NCI-H69 (cell line): Measurements from ENCODE around the gene RHBDD2.
"Not testable (repeated sequence)": the region's sequence is repeated elsewhere in the genome, so short reads cannot be mapped to it uniquely, and the experiment has no call there.

Source experiments
- DNase-seq: peaks from one replicate; lab custom pipeline; 2025; lab: John Stamatoyannopoulos, UW

The RHBDD2 gene

GRCh38 chr7:75878769-75879611 lies at the start of gene RHBDD2:
Gene RHBDD2, plus strand, starts transcription at chr7:75879034. Its CDS starts 49 bp downstream, at chr7:75879083.
- peak; percentile 98 for DNase-seq

DNA sequence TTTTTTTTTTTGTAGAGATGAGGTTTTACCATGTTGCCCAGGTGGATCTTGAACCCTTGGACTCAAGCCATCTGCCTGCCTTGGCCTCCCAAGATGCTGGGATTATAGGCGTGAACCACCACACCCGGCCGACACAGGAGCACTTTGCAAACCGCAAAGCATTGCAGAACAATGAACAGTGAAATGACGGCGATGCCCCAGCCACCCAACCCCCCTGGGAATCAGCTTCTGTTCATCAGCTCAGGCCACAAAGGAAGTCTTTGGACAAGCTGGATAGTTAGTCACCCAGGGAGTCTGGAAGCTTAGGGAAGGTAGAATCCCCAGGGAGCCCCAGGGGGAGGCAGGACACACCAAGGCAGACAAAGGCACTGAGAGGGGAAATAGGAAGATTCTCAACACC lies 49.2 kb upstream of the RHBDD2 start:
- peak; percentile 68 for DNase-seq

DNA sequence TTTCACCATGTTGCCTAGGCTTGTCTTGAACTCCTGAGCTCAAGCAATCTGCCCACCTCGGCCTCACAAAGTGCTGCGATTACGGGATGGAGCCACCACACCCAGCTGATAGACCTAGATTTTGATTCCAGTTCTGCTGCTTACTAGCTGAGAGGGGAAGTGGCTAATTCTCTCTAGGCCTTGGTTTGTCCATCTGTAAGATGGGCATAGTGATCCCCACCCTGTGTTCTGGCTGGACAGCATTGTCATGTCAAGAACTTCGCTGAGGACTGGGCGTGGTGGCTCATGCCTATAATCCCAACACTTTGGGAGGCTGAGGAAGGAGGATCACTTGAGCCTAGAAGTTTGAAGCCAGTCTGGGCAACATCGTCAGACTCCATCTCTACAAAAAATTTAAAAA lies 47.9 kb upstream of the RHBDD2 start:
- no peak for DNase-seq

DNA sequence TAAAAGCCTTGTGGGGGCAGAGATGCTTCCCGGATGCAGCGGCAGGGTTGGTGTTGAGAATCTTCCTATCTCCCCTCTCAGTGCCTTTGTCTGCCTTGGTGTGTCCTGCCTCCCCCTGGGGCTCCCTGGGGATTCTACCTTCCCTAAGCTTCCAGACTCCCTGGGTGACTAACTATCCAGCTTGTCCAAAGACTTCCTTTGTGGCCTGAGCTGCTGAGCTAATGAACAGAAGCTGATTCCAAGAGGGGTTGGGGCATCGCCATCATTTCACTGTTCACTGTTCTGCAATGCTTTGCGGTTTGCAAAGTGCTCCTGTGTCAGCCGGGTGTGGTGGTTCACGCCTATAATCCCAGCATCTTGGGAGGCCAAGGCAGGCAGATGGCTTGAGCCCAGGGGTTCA lies 45.2 kb upstream of the RHBDD2 start:
- not testable (repeated sequence) for DNase-seq

- DNase-seq, result no peak
These were observed 43.0 kb upstream of the RHBDD2 start for GRCh38 chr7:75835688-75836285.

GRCh38 chr7:75836798-75837197 lies 42.0 kb upstream of the RHBDD2 start:
- DNase-seq, result no peak

- not testable (repeated sequence) for DNase-seq
These were observed 40.4 kb upstream of the RHBDD2 start for GRCh38 chr7:75838281-75838930.

GRCh38 chr7:75840029-75840428 lies 38.8 kb upstream of the RHBDD2 start:
- DNase-seq, result no peak

GRCh38 chr7:75842836-75843446 lies 35.9 kb upstream of the RHBDD2 start:
- DNase-seq, result no peak

- no peak for DNase-seq
These were observed 35.2 kb upstream of the RHBDD2 start for GRCh38 chr7:75843613-75844116.

GRCh38 chr7:75844158-75844557 lies 34.7 kb upstream of the RHBDD2 start:
- DNase-seq, result no peak

DNA sequence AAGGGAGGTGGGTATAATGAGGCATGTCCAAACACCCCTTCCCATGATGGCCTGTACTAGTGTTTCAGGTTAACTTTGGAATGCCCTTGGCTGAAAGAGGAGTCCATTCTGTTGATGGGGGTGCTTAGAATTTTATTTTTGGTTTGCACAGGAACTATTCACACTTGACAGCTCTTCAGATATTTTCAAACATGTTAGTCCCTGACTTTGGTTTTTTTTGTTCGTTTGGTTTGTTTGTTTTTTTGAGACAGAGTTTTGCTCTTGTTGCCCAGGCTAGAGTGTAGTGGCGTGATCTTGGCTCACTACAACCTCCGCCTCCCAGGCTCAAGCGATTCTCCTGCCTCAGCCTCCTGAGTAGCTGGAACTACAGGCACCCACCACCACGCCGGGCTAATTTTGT lies 33.7 kb upstream of the RHBDD2 start:
- DNase-seq, result not testable (repeated sequence)

- DNase-seq, result no peak
These were observed 31.1 kb upstream of the RHBDD2 start for GRCh38 chr7:75847707-75848106.

DNA sequence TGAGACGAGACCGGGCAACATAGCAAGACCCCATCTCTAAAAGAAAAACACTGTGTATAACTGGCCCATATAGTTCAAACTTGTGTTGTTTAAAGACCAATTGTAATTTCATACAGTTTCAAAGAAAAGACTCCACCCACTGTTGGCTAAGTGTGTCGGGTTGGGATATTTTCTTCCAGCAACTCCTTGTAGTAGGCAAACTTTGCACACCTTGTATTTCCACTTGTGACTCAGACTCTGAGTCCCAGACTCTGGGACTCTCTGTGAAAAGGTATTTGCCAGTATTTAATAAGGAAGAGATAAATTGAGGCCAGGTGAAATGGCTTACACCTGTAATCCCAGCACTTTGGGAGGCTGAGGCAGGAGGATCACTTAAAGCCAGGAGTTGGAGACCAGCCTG lies 29.3 kb upstream of the RHBDD2 start:
- no peak for DNase-seq

- no peak for DNase-seq
These were observed 28.6 kb upstream of the RHBDD2 start for GRCh38 chr7:75850235-75850634.

DNA sequence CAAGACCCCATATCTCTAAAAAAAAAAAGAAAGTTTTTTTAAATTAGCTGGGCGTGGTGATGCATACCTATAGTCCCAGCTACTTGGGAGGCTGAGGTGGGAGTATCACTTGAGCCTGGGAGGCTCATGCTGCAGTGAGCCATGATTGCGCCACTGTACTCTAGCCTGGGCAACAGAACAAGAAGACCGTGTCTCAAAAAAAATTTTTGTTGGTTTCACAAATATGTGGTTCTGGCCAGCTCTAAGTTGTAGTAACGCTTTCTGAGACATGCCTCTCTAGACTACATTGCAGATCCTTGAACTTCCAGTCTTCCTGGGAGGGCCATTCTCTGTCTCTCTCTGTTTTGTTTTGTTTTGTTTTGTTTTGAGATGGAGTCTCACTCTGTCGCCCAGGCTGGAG lies 24.6 kb upstream of the RHBDD2 start:
- DNase-seq, result no peak

GRCh38 chr7:75854813-75855345 lies 24.0 kb upstream of the RHBDD2 start:
- not testable (repeated sequence) for DNase-seq

DNA sequence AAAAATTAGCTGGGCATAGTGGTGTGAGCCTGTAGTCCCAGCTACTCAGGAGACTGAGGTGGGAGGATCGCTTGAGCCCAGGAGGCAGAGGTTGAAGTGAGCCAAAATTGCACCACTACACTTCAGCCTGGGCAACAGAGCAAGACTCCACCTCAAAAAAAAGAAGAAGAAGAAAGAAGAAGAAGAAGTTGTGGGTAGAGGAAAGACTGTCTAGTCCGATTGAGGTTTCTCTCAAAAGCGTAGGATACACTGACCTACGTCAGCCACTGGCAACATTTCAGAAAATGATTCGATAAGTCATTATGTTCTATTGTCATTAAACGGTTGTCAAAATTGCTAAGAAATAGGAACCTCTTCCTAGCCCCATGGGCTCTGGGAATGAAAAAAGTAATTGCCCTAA lies 22.3 kb upstream of the RHBDD2 start:
- DNase-seq, result no peak

DNA sequence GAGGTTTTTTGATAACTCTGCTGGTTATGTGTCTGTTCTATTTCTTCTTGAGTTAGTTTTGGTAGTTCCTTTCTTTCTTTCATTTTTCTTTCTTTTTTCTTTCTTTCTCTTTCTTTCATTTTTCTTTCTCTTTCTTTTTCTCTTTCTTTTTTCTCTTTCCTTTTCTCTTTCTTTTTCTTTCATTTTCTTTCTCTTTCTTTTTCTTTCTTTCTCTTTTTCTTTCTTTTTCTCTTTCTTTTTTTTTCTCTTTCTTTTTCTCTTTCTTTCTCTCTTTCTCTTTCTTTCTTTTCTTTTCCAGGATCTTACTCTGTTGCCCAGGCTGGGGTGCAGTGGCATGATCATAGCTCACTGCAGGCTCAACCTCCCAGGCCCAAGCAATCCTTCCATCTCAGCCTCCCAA lies 20.4 kb upstream of the RHBDD2 start:
- no peak for DNase-seq

GRCh38 chr7:75861636-75862035 lies 17.2 kb upstream of the RHBDD2 start:
- no peak for DNase-seq

DNA sequence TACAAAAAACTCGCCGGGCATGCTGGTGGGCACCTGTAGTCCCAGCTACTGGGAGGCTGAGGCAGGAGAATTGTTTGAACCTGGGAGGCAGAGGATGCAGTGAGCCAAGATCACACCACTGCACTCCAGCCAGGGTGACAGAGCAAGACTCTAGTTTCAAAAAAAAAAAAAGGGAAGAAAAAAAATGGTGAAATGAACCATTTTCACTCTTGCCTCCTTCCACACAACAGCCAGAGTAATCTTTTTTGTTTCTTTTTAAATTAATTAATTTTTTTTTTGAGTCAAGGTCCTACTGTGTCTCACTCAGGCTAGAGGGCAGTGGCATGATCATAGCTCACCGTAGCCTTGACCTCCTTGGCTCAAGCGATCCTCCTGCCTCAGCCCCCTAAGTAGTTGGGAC lies 14.6 kb upstream of the RHBDD2 start:
- not testable (repeated sequence) for DNase-seq

DNA sequence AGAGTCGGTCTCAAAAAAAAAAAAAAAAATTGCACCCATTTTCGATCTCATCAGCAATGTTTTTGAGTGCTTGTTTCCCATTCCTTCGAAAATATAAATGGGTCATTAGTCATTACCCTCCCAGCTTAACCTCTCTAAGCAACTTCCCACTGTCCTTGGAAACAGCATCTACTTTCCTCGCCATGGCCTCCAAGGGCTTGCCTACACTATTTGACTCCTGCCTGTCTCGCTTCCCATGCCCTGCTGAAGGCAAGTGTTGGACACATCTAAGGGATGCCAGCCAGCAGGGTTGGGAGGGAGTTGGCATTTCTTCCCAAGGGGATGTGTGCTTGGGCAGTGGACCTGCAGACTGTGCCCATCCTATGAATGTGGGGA lies 12.7 kb upstream of the RHBDD2 start:
- DNase-seq, result peak; percentile 68
